KG1 (cell line): ENCODE data around the gene MCU.
"Not testable (repeated sequence)": the region's sequence is repeated elsewhere in the genome, so short reads cannot be mapped to it uniquely, and the experiment has no call there.

Source experiments
- DNase-seq: peaks from one replicate; lab custom pipeline; 2025; lab: John Stamatoyannopoulos, UW

MCU gene

GRCh38 chr10:72761498-72761897, 69.6 kb downstream of the MCU start:
- DNase-seq = no peak

- DNase-seq = no peak
Measured at GRCh38 chr10:72762042-72762441, 70.1 kb downstream of the MCU start.

- no peak for DNase-seq
Measured at GRCh38 chr10:72763201-72763600, 71.3 kb downstream of the MCU start.

GRCh38 chr10:72764151-72764550, 72.2 kb downstream of the MCU start:
- DNase-seq = no peak

- DNase-seq = no peak
Measured at GRCh38 chr10:72765051-72765745, 73.3 kb downstream of the MCU start.

- not testable (repeated sequence) for DNase-seq
Measured at GRCh38 chr10:72771195-72771594, 79.3 kb downstream of the MCU start.

- DNase-seq = no peak
Measured at GRCh38 chr10:72772031-72772430, 80.1 kb downstream of the MCU start.

GRCh38 chr10:72779874-72780273, 87.9 kb downstream of the MCU start:
- no peak for DNase-seq

- no peak for DNase-seq
Measured at GRCh38 chr10:72782649-72783330, 90.8 kb downstream of the MCU start.

- DNase-seq = no peak
Measured at GRCh38 chr10:72783410-72783833, 91.5 kb downstream of the MCU start.

- no peak for DNase-seq
Measured at GRCh38 chr10:72784551-72785351, 92.8 kb downstream of the MCU start.

- DNase-seq = no peak
Measured at GRCh38 chr10:72785409-72785808, 93.5 kb downstream of the MCU start.

GRCh38 chr10:72790216-72790990, 98.5 kb downstream of the MCU start:
- DNase-seq = no peak

- DNase-seq = no peak
Measured at GRCh38 chr10:72792288-72792687, 100.3 kb downstream of the MCU start.

GRCh38 chr10:72793752-72794151, 101.8 kb downstream of the MCU start:
- DNase-seq = no peak

- DNase-seq = no peak
Measured at GRCh38 chr10:72794260-72794659, 102.3 kb downstream of the MCU start.

GRCh38 chr10:72796042-72796441, 104.1 kb downstream of the MCU start:
- DNase-seq = no peak

GRCh38 chr10:72796538-72796937, 104.6 kb downstream of the MCU start:
- no peak for DNase-seq

GRCh38 chr10:72800000-72800740, 108.2 kb downstream of the MCU start:
- DNase-seq = no peak

GRCh38 chr10:72800741-72801092, 108.8 kb downstream of the MCU start:
- DNase-seq = no peak

GRCh38 chr10:72801263-72801868, 109.4 kb downstream of the MCU start:
- DNase-seq = no peak
